CD14-positive monocyte (primary cell): Measurements from ENCODE around the gene AMIGO2. TPM values are rescaled to one million over a fixed set of nuclear protein-coding genes. Genes with fewer than 3 reads are reported as not detected.

ENCODE experiments used
- DNase-seq, 3 donors: peaks; one replicate each; pipeline ENCODE4 v3.0.0-alpha.2; 2011 to 2022
- H2AFZ ChIP-seq: 2 replicates; pipeline ENCODE4 v1.6.0; 2012; ENCODE audit warnings: mild to moderate bottlenecking, low read depth, low read length, inconsistent platforms; ENCODE audit not compliant: insufficient read depth, poor library complexity, severe bottlenecking
- H3K27ac ChIP-seq, 2 donors: 1 replicate in 1 of 2; 2 replicates in 1 of 2; pipeline ENCODE4 v1.5.1; 2012 to 2013; ENCODE audit warnings: low read length in 2 of 2, control low read depth in 1 of 2, inconsistent platforms in 1 of 2, low read depth in 1 of 2, mild to moderate bottlenecking in 1 of 2
- H3K27me3 ChIP-seq, 2 donors: one replicate each; pipeline versions ENCODE4 v1.6.0 to v1.6.1; 2011 to 2013; ENCODE audit warnings: low read length in 2 of 2; ENCODE audit not compliant: control insufficient read depth in 2 of 2, insufficient read depth in 2 of 2
- H3K36me3 ChIP-seq, 2 donors: replicated peaks in 1 of 2; 1 replicate in 1 of 2; 2 replicates in 1 of 2; pipeline versions ENCODE4 v1.5.1 to v1.6.1; 2012 to 2013; ENCODE audit warnings: low read length in 2 of 2, control low read depth in 1 of 2, inconsistent platforms in 1 of 2, mild to moderate bottlenecking in 1 of 2; ENCODE audit not compliant: insufficient read depth in 2 of 2, control insufficient read depth in 1 of 2
- H3K4me1 ChIP-seq, 2 donors: 1 replicate in 1 of 2; 2 replicates in 1 of 2; pipeline versions ENCODE4 v1.5.1 to v1.6.1; 2012 to 2013; ENCODE audit warnings: low read length in 2 of 2, control low read depth in 1 of 2, inconsistent platforms in 1 of 2, mild to moderate bottlenecking in 1 of 2, moderate library complexity in 1 of 2; ENCODE audit not compliant: insufficient read depth in 2 of 2, control insufficient read depth in 1 of 2
- H3K4me2 ChIP-seq: replicated peaks from 2 replicates; pipeline ENCODE3; 2012; ENCODE audit warnings: low read length, moderate library complexity, mild to moderate bottlenecking; ENCODE audit not compliant: poor library complexity, severe bottlenecking; ENCODE audit errors: extremely low read depth
- H3K4me3 ChIP-seq, 3 experiments: fragments of 200-600 bp in 1 of 3; sonication (generic) in 1 of 3; replicated peaks in 1 of 3; 1 replicate in 2 of 3; 2 replicates in 1 of 3; pipeline ENCODE4 v1.5.1; 2011 to 2013; ENCODE audit warnings: low read length in 3 of 3, mild to moderate bottlenecking in 3 of 3, control low read depth in 2 of 3, low read depth in 2 of 3, inconsistent platforms in 1 of 3, moderate library complexity in 1 of 3
- H3K79me2 ChIP-seq: 2 replicates; pipeline ENCODE4 v1.6.0; 2012; ENCODE audit warnings: mild to moderate bottlenecking, control low read depth, inconsistent platforms, low read length, moderate library complexity; ENCODE audit not compliant: insufficient read depth
- H3K9ac ChIP-seq: 2 replicates; pipeline ENCODE4 v1.6.0; 2017; ENCODE audit warnings: low read length, mild to moderate bottlenecking; ENCODE audit not compliant: insufficient read depth, poor library complexity, severe bottlenecking
- H3K9me3 ChIP-seq, 2 donors: replicated peaks in 1 of 2; 1 replicate in 1 of 2; 2 replicates in 1 of 2; pipeline versions ENCODE4 v1.5.1 to v1.6.1; 2012 to 2013; ENCODE audit warnings: low read length in 2 of 2, control low read depth in 1 of 2; ENCODE audit not compliant: control insufficient read depth in 1 of 2, insufficient read depth in 1 of 2
- H4K20me1 ChIP-seq: 2 replicates; pipeline ENCODE4 v1.6.0; 2012; ENCODE audit warnings: mild to moderate bottlenecking, low read length, control low read depth, moderate library complexity; ENCODE audit not compliant: insufficient read depth
- H3K27ac Mint-ChIP-seq, 7 donors: one replicate each; pipeline ENCODE4 v1.8.0; 2020; ENCODE audit warnings: mild to moderate bottlenecking in 7 of 7, mixed read lengths in 7 of 7, moderate library complexity in 6 of 7, inconsistent platforms in 2 of 7
- H3K27me3 Mint-ChIP-seq, 3 donors: one replicate each; pipeline ENCODE4 v1.8.0; 2021 to 2022; ENCODE audit warnings: low read depth in 3 of 3, mild to moderate bottlenecking in 3 of 3, mixed read lengths in 3 of 3, moderate library complexity in 3 of 3, inconsistent platforms in 1 of 3
- H3K36me3 Mint-ChIP-seq, 2 donors: one replicate each; pipeline ENCODE4 v1.8.0; 2020; ENCODE audit warnings: mixed read lengths in 2 of 2, inconsistent platforms in 1 of 2, mild to moderate bottlenecking in 1 of 2
- H3K4me1 Mint-ChIP-seq: one replicate; pipeline ENCODE4 v1.8.0; 2020; ENCODE audit warnings: mild to moderate bottlenecking, mixed read lengths
- H3K4me3 Mint-ChIP-seq, 2 donors: one replicate each; pipeline ENCODE4 v1.8.0; 2020; ENCODE audit warnings: mild to moderate bottlenecking in 2 of 2, mixed read lengths in 2 of 2, moderate library complexity in 1 of 2
- H3K9me3 Mint-ChIP-seq, 7 donors: one replicate each; pipeline ENCODE4 v1.8.0; 2020 to 2022; ENCODE audit warnings: mixed read lengths in 7 of 7, mild to moderate bottlenecking in 6 of 7, moderate library complexity in 6 of 7, inconsistent platforms in 2 of 7
- WGBS: methylation state at CpG from one replicate; pipeline ENCODE4 v1.1.5; 2013; ENCODE audit warnings: missing lambda C conversion rate; ENCODE audit not compliant: insufficient coverage; 5-methylcytosine and 5-hydroxymethylcytosine counted together
- intact Hi-C, 2 donors: fragments of 100-400 bp; cut with micrococcal nuclease; formaldehyde crosslinking; loops; one replicate each; pipeline versions ENCODE4 v1.15.0 to v1.15.1; 2023
- polyA plus RNA-seq, 3 donors: library from polyadenylated mRNA; depleted of rRNA in 1 of 3; unstranded in 2 of 3; stranded (reverse) in 1 of 3; fragments of 300-500 nt in 2 of 3; fragments of >200 nt in 1 of 3; fragmentation: Illumina TruSeq in 2 of 3; gene quantifications; 1 replicate in 2 of 3; 2 replicates in 1 of 3; pipeline ENCODE4 v1.2.3, GENCODE V29; 2012 to 2021
- TF ChIP-seq, protein P1 (sequence below): fragments of 200-600 bp; IDR thresholded peaks from one replicate; pipeline ENCODE4 v1.8.0; 2022; ENCODE audit warnings: antibody characterized with exemption, mild to moderate bottlenecking

Gene AMIGO2
- polyA plus RNA-seq, 3 donors = 0.14 to 0.77 (median 0.21) TPM

DNA sequence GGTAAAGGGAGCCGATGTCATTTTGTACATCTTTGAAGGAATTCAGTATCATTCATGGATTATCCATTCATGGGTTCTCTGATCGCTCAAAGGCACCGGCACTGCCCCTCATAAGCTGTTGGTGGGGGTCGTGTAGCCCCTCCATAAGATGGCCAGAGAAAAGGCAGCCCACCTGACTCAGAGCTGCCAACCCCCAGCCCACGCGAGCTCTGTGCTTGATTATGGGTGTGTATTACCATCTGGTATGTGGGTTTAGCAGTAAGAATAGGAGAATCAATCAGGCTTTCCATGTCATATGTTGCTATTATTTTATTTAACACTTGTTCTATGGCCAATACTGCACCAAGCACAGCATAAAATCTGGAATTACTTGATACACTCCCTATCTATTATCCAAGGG is 32.1 kb upstream of the AMIGO2 start:
- H3K27me3 ChIP-seq = no peaks in the 10 kb centered on the region
- H3K9me3 ChIP-seq = no peaks in the 10 kb centered on the region
- H3K4me2 ChIP-seq = no peak overlapping the region
- H3K36me3 Mint-ChIP-seq = peaks cover 0 to 1% of the 10 kb centered on the region in 2 donors
- intact Hi-C loops = no loop called here
- H3K36me3 ChIP-seq = no peaks in the 10 kb centered on the region
- H3K9ac ChIP-seq = no peak overlapping the region
- H2AFZ ChIP-seq = no peak overlapping the region
- no peaks in the 10 kb centered on the region for H3K9me3 Mint-ChIP-seq
- H3K4me3 Mint-ChIP-seq = no peak overlapping the region
- no peak for DNase-seq
- peaks cover 13% of the 10 kb centered on the region for H3K4me1 Mint-ChIP-seq
- no peak overlapping the region for H3K27ac ChIP-seq
- no peaks in the 10 kb centered on the region for H3K4me1 ChIP-seq
- H4K20me1 ChIP-seq = no peaks in the 10 kb centered on the region
- no peaks in the 10 kb centered on the region for H3K79me2 ChIP-seq
- 100% methylated on average over 4 of the region's 6 CpGs for WGBS
- no peak overlapping the region for H3K4me3 ChIP-seq
- H3K27ac Mint-ChIP-seq = no peak overlapping the region
- peaks cover 0 to under 1% (median 0%) of the 10 kb centered on the region in 3 donors for H3K27me3 Mint-ChIP-seq
- TF ChIP-seq, protein P1, sequence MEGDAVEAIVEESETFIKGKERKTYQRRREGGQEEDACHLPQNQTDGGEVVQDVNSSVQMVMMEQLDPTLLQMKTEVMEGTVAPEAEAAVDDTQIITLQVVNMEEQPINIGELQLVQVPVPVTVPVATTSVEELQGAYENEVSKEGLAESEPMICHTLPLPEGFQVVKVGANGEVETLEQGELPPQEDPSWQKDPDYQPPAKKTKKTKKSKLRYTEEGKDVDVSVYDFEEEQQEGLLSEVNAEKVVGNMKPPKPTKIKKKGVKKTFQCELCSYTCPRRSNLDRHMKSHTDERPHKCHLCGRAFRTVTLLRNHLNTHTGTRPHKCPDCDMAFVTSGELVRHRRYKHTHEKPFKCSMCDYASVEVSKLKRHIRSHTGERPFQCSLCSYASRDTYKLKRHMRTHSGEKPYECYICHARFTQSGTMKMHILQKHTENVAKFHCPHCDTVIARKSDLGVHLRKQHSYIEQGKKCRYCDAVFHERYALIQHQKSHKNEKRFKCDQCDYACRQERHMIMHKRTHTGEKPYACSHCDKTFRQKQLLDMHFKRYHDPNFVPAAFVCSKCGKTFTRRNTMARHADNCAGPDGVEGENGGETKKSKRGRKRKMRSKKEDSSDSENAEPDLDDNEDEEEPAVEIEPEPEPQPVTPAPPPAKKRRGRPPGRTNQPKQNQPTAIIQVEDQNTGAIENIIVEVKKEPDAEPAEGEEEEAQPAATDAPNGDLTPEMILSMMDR = no peak

DNA sequence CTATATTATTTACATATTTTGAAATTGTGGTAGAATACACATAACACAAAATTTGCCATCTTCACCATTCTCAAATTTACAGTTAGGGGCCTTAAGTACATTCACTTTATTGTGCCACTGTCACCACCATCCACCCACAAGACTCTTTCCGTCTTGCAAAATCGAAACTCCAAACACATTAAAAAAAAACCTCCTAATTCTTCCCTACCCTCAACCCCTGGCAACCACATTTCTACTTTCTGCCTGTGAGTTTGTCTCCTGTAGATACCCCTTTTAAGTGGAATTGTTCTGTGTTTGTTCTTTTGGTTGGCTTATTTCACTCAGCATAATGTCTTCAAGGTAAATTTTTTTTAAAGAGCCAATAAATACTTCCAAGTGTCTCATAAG is 31.6 kb upstream of the AMIGO2 start:
- H3K27me3 ChIP-seq = no peaks in the 10 kb centered on the region
- H3K4me3 ChIP-seq = no peak overlapping the region
- H3K9me3 ChIP-seq = no peaks in the 10 kb centered on the region
- H3K4me2 ChIP-seq = no peak overlapping the region
- no peaks in the 10 kb centered on the region for H3K36me3 ChIP-seq
- no peaks in the 10 kb centered on the region for H3K9me3 Mint-ChIP-seq
- H4K20me1 ChIP-seq = no peaks in the 10 kb centered on the region
- no peak overlapping the region for H3K27ac ChIP-seq
- H3K4me1 Mint-ChIP-seq = peaks cover 13% of the 10 kb centered on the region
- H3K9ac ChIP-seq = no peak overlapping the region
- WGBS = no CpG with 5 or more reads among the region's 2 CpGs
- peaks cover 0 to 1% of the 10 kb centered on the region in 2 donors for H3K36me3 Mint-ChIP-seq
- no peak overlapping the region for H2AFZ ChIP-seq
- DNase-seq = no peak
- peaks cover 0 to 2% (median 0%) of the 10 kb centered on the region in 3 donors for H3K27me3 Mint-ChIP-seq
- no peaks in the 10 kb centered on the region for H3K4me1 ChIP-seq
- intact Hi-C loops = no loop called here
- no peaks in the 10 kb centered on the region for H3K79me2 ChIP-seq
- no peak overlapping the region for H3K27ac Mint-ChIP-seq
- H3K4me3 Mint-ChIP-seq = no peak overlapping the region
- TF ChIP-seq, protein P1 = no peak
